ENCODE results near the gene ERLIN1. TPM values are rescaled to one million over a fixed set of nuclear protein-coding genes. Genes with fewer than 3 reads are reported as not detected.
A peak's percentile ranks its signal among the peaks of the same experiment; 100 is the strongest.

ERLIN1 gene
- total RNA-seq, 1 experiment from 2014 or later: 23.5 TPM

DNA sequence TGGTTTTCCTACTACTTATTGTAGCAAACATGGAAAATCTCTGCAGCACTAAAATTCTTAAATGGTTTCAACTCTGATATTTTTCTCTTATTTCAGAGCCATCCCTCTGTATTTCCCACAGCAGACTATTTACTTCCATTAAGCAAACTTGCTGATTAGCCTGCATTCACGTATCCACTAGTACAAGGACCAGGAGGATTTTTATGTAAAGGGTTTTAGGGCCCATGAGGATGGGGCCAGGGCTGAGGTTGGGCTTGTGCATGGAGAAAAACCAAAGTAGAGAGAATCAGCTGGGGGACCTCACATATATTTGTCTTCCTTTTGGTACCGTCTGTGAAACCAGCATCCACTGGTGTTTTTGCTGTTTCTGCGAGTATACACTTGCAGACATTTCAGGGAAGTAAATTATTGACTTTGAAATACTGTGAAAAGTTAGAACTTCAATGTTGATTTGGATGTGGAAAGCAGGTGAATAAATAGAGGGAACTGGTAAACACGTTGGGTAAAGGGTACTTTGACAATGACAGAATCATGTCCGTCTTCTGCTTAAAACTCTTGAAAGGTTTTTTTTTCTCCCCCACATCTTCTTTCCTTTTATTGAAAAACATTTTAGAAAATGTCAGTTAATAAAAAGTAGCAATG is 44.3 kb downstream of the ERLIN1 start:
- CTCF ChIA-PET: no interaction called here

GRCh38 chr10:100140070-100140469 is 45.8 kb downstream of the ERLIN1 start:
- CTCF ChIA-PET: no interaction called here
- POLR2A ChIA-PET: no interaction called here

More for the DNA sequence above, 44.3 kb downstream of the ERLIN1 start:
- Mint-ChIP-seq H3K4me3 (no peak overlapping the region), H3K4me1 (no peaks in the 10 kb centered on the region), H3K36me3 (no peaks in the 10 kb centered on the region), H3K27ac (peak overlapping the region; percentile 63; the same call in 1 of the 2 replicates), H3K9me3 (peaks cover 8% of the 10 kb centered on the region), H3K27me3 (ENCODE audit: low read depth) (no peaks in the 10 kb centered on the region; the same call in 1 of the 2 replicates)
- DNase-seq (ENCODE audit: low spot score): no peak
- no peak for ATAC-seq
- POLR2A ChIA-PET: no interaction called here
- TF ChIP-seq, protein P1, sequence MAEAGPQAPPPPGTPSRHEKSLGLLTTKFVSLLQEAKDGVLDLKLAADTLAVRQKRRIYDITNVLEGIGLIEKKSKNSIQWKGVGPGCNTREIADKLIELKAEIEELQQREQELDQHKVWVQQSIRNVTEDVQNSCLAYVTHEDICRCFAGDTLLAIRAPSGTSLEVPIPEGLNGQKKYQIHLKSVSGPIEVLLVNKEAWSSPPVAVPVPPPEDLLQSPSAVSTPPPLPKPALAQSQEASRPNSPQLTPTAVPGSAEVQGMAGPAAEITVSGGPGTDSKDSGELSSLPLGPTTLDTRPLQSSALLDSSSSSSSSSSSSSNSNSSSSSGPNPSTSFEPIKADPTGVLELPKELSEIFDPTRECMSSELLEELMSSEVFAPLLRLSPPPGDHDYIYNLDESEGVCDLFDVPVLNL (CRISPR knock-in tag; IDR thresholded peaks at IDR 0.05; ENCODE audit: borderline replicate concordance, low read depth): no peak
- TF ChIP-seq GRHL2 (CRISPR knock-in tag; IDR thresholded peaks at IDR 0.05; ENCODE audit: insufficient replicate concordance, severe bottlenecking): no peak

GRCh38 chr10:100138921-100139496 is 46.8 kb downstream of the ERLIN1 start:
- ATAC-seq: no peak
- ChIA-PET POLR2A (no interaction called here), CTCF (no interaction called here)
- no peaks in the 10 kb centered on the region for H3K4me1 Mint-ChIP-seq
- TF ChIP-seq RELA (CRISPR knock-in tag; IDR thresholded peaks at IDR 0.05; ENCODE audit: borderline replicate concordance): no peak
- TF ChIP-seq ZNF425 (CRISPR knock-in tag; conservative IDR thresholded peaks at IDR 0.05): no peak
- TF ChIP-seq ZNF263 (CRISPR knock-in tag; IDR thresholded peaks at IDR 0.05; ENCODE audit: low read depth): no peak
- H3K9me3 Mint-ChIP-seq: peaks cover 19% of the 10 kb centered on the region
- peaks cover 11% of the 10 kb centered on the region for H3K36me3 Mint-ChIP-seq
- peaks cover 8% of the 10 kb centered on the region for H3K27me3 Mint-ChIP-seq (ENCODE audit: low read depth)
- no peak overlapping the region for H3K27ac Mint-ChIP-seq
- no peak overlapping the region for H3K4me3 Mint-ChIP-seq
- no peak for DNase-seq (ENCODE audit: low spot score)

More at GRCh38 chr10:100140070-100140469, 45.8 kb downstream of the ERLIN1 start:
- no peak overlapping the region for H3K4me3 Mint-ChIP-seq
- H3K27ac Mint-ChIP-seq: no peak overlapping the region
- peaks cover 6% of the 10 kb centered on the region for H3K27me3 Mint-ChIP-seq (ENCODE audit: low read depth)
- peaks cover 8% of the 10 kb centered on the region for H3K36me3 Mint-ChIP-seq
- no peak for TF ChIP-seq JUN (CRISPR knock-in tag; IDR thresholded peaks at IDR 0.05)
- TF ChIP-seq SMAD4 (CRISPR knock-in tag; IDR thresholded peaks at IDR 0.05): no peak
- TF ChIP-seq NR1H2 (CRISPR knock-in tag; IDR thresholded peaks at IDR 0.05): no peak
- no peak for TF ChIP-seq ZNF396 (CRISPR knock-in tag; IDR thresholded peaks at IDR 0.05; ENCODE audit: borderline replicate concordance)
- no peak for TF ChIP-seq ZNF416 (CRISPR knock-in tag; IDR thresholded peaks at IDR 0.05)
- TF ChIP-seq CREB1 (CRISPR knock-in tag; IDR thresholded peaks at IDR 0.05): no peak
- TF ChIP-seq, protein P2, sequence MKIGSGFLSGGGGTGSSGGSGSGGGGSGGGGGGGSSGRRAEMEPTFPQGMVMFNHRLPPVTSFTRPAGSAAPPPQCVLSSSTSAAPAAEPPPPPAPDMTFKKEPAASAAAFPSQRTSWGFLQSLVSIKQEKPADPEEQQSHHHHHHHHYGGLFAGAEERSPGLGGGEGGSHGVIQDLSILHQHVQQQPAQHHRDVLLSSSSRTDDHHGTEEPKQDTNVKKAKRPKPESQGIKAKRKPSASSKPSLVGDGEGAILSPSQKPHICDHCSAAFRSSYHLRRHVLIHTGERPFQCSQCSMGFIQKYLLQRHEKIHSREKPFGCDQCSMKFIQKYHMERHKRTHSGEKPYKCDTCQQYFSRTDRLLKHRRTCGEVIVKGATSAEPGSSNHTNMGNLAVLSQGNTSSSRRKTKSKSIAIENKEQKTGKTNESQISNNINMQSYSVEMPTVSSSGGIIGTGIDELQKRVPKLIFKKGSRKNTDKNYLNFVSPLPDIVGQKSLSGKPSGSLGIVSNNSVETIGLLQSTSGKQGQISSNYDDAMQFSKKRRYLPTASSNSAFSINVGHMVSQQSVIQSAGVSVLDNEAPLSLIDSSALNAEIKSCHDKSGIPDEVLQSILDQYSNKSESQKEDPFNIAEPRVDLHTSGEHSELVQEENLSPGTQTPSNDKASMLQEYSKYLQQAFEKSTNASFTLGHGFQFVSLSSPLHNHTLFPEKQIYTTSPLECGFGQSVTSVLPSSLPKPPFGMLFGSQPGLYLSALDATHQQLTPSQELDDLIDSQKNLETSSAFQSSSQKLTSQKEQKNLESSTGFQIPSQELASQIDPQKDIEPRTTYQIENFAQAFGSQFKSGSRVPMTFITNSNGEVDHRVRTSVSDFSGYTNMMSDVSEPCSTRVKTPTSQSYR (CRISPR knock-in tag; IDR thresholded peaks at IDR 0.05): no peak
- TF ChIP-seq CREM (CRISPR knock-in tag; IDR thresholded peaks at IDR 0.05): no peak
- TF ChIP-seq TEAD4 (CRISPR knock-in tag; IDR thresholded peaks at IDR 0.05): no peak
- TF ChIP-seq SOX15 (CRISPR knock-in tag; IDR thresholded peaks at IDR 0.05): no peak
- no peak for TF ChIP-seq JAZF1 (CRISPR knock-in tag; IDR thresholded peaks at IDR 0.05)
- TF ChIP-seq NFE2L1 (CRISPR knock-in tag; IDR thresholded peaks at IDR 0.05): no peak
- TF ChIP-seq TCF7 (CRISPR knock-in tag; IDR thresholded peaks at IDR 0.05; ENCODE audit: low read depth): no peak
- TF ChIP-seq, protein P3, sequence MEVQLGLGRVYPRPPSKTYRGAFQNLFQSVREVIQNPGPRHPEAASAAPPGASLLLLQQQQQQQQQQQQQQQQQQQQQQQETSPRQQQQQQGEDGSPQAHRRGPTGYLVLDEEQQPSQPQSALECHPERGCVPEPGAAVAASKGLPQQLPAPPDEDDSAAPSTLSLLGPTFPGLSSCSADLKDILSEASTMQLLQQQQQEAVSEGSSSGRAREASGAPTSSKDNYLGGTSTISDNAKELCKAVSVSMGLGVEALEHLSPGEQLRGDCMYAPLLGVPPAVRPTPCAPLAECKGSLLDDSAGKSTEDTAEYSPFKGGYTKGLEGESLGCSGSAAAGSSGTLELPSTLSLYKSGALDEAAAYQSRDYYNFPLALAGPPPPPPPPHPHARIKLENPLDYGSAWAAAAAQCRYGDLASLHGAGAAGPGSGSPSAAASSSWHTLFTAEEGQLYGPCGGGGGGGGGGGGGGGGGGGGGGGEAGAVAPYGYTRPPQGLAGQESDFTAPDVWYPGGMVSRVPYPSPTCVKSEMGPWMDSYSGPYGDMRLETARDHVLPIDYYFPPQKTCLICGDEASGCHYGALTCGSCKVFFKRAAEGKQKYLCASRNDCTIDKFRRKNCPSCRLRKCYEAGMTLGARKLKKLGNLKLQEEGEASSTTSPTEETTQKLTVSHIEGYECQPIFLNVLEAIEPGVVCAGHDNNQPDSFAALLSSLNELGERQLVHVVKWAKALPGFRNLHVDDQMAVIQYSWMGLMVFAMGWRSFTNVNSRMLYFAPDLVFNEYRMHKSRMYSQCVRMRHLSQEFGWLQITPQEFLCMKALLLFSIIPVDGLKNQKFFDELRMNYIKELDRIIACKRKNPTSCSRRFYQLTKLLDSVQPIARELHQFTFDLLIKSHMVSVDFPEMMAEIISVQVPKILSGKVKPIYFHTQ (CRISPR knock-in tag; IDR thresholded peaks at IDR 0.05): no peak
- TF ChIP-seq KAT7 (CRISPR knock-in tag; IDR thresholded peaks at IDR 0.05; ENCODE audit: borderline replicate concordance): no peak
- TF ChIP-seq ATF1 (CRISPR knock-in tag; IDR thresholded peaks at IDR 0.05): no peak
- DNase-seq (ENCODE audit: low spot score) (no peak), ATAC-seq (no peak)
- no peaks in the 10 kb centered on the region for H3K4me1 Mint-ChIP-seq
- H3K9me3 Mint-ChIP-seq: peaks cover 20% of the 10 kb centered on the region

Data from WTC11 (cell line).